Stimulated activated CD4-positive, alpha-beta T cell treated with anti-CD3 and anti-CD28 coated beads, Interleukin-1b, Interleukin-23, amount 100 ng/mL, for 4 hours (primary cell): Measurements from ENCODE around the gene ITGA8.
"Not testable (repeated sequence)": the region's sequence is repeated elsewhere in the genome, so short reads cannot be mapped to it uniquely, and the experiment has no call there.

Experiments
- DNase-seq, 2 donors: peaks; one replicate each; pipeline ENCODE4 v3.0.0-alpha.2; 2020; ENCODE audit warnings: low read depth in 2 of 2

The ITGA8 gene

GRCh38 chr10:15609246-15609645 lies 110.5 kb downstream of the ITGA8 start:
- no peak for DNase-seq

GRCh38 chr10:15606377-15606776 lies 113.3 kb downstream of the ITGA8 start:
- DNase-seq = no peak

- DNase-seq = no peak
Measured at GRCh38 chr10:15605740-15606369, 113.9 kb downstream of the ITGA8 start.

GRCh38 chr10:15603446-15604011 lies 116.2 kb downstream of the ITGA8 start:
- no peak for DNase-seq

GRCh38 chr10:15601819-15602218 lies 117.9 kb downstream of the ITGA8 start:
- DNase-seq = no peak

GRCh38 chr10:15595260-15595659 lies 124.5 kb downstream of the ITGA8 start:
- DNase-seq = no peak

- DNase-seq = no peak
Measured at GRCh38 chr10:15591937-15592336, 127.8 kb downstream of the ITGA8 start.

- no peak for DNase-seq
Measured at GRCh38 chr10:15591431-15591830, 128.3 kb downstream of the ITGA8 start.

- no peak for DNase-seq
Measured at GRCh38 chr10:15588635-15589508, 130.8 kb downstream of the ITGA8 start.

- DNase-seq = no peak
Measured at GRCh38 chr10:15588151-15588550, 131.6 kb downstream of the ITGA8 start.

GRCh38 chr10:15587271-15587670 lies 132.5 kb downstream of the ITGA8 start:
- DNase-seq = no peak

- peak; percentile 2 to 4 for DNase-seq
Measured at GRCh38 chr10:15585303-15585715, 134.4 kb downstream of the ITGA8 start.

GRCh38 chr10:15582972-15583371 lies 136.8 kb downstream of the ITGA8 start:
- DNase-seq = not testable (repeated sequence)

GRCh38 chr10:15579605-15580004 lies 140.1 kb downstream of the ITGA8 start:
- no peak for DNase-seq

- DNase-seq = no peak
Measured at GRCh38 chr10:15572531-15573045, 147.1 kb downstream of the ITGA8 start.

GRCh38 chr10:15571575-15571974 lies 148.1 kb downstream of the ITGA8 start:
- no peak for DNase-seq

GRCh38 chr10:15570738-15571339 lies 148.9 kb downstream of the ITGA8 start:
- no peak for DNase-seq

GRCh38 chr10:15567952-15568351 lies 151.8 kb downstream of the ITGA8 start:
- no peak for DNase-seq

GRCh38 chr10:15563246-15563645 lies 156.5 kb downstream of the ITGA8 start:
- DNase-seq = no peak

- no peak for DNase-seq
Measured at GRCh38 chr10:15562578-15562977, 157.1 kb downstream of the ITGA8 start.

GRCh38 chr10:15562116-15562515 lies 157.6 kb downstream of the ITGA8 start:
- DNase-seq = no peak

- DNase-seq = no peak
Measured at GRCh38 chr10:15558136-15558535, 161.6 kb downstream of the ITGA8 start.
